ENCODE measurements around the gene MRM2.

DNA sequence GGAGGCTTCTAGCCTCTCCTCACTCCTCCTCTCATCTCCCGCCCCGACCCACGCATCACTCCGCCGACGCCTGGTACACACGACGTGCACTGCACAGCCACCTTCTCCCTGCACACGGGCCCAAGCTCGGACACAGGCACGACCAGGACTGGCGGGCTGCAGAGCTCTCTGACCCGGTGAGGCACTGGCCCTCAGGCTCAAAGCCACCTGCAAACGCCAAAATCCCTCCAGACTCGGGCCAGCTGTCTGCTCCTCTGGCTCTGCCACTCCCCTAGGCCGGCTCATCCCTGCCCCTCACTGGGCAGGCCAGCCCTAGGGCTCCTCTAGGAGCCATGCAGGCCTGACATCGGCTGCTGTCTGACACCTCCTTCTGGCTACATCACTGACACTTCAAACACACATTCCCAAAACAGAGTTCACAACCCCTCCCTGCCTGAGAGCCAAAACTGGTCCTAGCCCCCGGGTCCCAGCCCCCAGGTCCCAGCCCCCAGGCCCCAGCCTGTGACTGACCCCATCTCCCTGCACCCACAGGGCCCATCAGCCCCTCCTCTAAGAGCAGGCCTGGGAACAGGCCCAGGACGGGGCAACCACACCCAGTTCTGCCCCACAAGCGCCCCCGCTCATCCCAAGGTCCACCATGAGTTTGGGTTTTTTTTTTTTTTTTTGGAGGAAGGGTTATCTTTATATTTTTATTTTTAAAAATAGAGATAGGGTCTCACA lies 44.4 kb downstream of the MRM2 start:
- no peak for TF ChIP-seq POLR2A (IDR thresholded peaks at IDR 0.05)
- TF ChIP-seq CTCF (IDR thresholded peaks at IDR 0.05): no peak

All from right lobe of liver (tissue), 4 donors.